ENCODE measurements around the gene KCNK7. TPM values are rescaled to one million over a fixed set of nuclear protein-coding genes. Genes with fewer than 3 reads are reported as not detected.

The KCNK7 gene
- total RNA-seq, 4 donors from 2014 or later: 1.5 to 3.5 (median 2.5) TPM; not detected in 1

DNA sequence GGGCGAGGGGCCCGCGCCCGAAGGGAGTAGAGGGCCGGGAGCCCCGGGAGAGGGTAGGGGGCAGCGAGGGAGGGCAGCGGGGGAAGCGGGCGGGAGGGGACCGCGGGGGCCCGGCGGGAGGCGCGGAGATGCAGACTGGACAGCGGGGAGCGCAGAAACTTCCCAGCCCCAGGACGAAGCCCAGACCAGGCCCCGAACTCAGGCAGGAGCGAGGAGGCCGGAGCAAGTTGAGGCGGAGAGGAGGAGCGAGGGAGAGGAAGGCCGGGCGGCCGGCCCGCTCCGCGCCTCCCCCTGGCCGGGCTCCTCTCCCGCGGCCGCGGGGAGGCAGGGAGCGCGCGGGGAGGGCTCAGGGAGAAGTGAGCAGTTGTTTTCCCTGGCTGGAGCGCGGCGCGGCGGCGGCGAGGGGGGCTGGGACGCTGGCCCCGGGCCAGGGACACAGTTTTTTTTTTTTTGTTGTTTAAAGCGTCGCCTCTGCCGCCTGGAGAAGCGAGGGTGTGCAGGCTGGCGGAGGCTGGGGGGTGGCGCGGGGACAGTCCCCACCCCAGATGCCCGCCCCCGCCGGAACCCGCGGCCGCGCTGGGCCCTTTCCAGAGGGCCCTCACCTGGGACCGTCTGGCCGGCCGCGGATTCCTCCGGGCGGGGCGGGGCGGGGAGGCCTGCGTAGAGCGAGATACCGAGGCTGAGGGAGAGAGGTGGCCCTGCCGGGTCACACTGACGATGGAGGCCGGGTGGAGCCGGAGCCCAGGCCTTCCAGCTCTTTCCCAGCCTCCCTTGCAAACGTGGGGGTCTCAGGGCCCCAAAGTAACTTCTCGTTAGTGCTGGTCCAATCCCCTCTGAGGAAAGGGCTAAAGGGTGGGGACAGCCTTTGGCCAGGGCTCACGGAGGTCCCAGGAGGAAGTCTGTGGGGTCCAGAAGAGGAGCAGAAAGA is 37.3 kb downstream of the KCNK7 start, which contains the start of gene LTBP3:
LTBP3 (minus strand) TSS at position 358 of the 928 bp plus-strand sequence. CDS start 400 bp downstream, outside the sequence.
- Histone ChIP-seq H3K36me3 (no peaks in the 10 kb centered on the region), H3K27ac (peak within 1 kb of the TSS; percentile 87 to 90 (median 88)), H3K9me3 (no peaks in the 10 kb centered on the region), H3K4me1 (peaks cover 5 to 66% (median 11%) of the 10 kb centered on the region in 4 donors), H3K27me3 (no peaks in the 10 kb centered on the region), H3K4me3 (peak within 1 kb of the TSS; percentile 48 to 74 (median 62))
- no peak for TF ChIP-seq POLR2A (IDR thresholded peaks at IDR 0.05)
- TF ChIP-seq, protein P1, sequence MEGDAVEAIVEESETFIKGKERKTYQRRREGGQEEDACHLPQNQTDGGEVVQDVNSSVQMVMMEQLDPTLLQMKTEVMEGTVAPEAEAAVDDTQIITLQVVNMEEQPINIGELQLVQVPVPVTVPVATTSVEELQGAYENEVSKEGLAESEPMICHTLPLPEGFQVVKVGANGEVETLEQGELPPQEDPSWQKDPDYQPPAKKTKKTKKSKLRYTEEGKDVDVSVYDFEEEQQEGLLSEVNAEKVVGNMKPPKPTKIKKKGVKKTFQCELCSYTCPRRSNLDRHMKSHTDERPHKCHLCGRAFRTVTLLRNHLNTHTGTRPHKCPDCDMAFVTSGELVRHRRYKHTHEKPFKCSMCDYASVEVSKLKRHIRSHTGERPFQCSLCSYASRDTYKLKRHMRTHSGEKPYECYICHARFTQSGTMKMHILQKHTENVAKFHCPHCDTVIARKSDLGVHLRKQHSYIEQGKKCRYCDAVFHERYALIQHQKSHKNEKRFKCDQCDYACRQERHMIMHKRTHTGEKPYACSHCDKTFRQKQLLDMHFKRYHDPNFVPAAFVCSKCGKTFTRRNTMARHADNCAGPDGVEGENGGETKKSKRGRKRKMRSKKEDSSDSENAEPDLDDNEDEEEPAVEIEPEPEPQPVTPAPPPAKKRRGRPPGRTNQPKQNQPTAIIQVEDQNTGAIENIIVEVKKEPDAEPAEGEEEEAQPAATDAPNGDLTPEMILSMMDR (IDR thresholded peaks at IDR 0.05): peak in 1 of 6 experiments; percentile 15
- DNase-seq: peak; percentile 58 to 78 (median 75)

DNA sequence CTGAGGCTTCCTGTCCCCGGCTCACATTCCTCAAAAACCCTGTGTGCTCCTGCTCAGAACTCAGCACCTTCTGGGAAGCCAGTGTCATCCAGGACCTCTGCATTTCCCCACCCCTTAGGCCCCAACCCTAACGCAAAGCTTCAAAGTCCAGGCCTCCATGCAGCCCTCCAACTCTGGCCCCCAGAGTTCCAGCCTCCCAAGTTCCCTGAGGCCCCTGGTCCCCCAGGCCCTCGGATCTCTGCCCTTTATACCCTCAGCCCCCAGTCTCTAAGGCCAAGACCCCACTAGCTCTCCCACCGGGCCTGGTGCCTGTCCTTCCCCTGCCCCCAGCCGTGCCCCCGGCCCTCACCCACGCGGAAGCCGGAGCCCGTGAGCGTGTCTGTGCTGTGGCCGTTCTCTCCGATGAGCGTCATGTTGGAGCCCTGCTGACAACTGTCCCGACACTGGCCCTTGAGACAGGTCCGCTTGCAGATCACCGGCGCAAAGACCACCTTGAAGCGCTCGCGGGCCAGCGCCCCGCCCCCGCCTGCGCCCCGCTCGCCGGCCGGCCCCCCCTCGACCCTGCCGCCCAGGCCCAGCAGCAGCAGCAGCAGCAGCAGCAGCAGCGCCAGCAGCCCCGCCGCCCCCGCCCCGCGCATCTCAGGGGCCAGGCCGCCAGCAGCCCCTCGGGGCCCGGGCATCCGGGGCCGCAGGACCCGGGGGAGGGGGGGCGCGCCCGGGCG is 38.2 kb downstream of the KCNK7 start:
- no peak for DNase-seq
- Histone ChIP-seq H3K9me3 (no peaks in the 10 kb centered on the region), H3K27ac (peak overlapping the region; percentile 87 to 90 (median 88)), H3K36me3 (no peaks in the 10 kb centered on the region), H3K4me1 (peaks cover 5 to 73% (median 15%) of the 10 kb centered on the region in 4 donors), H3K4me3 (peak overlapping the region; percentile 48 to 74 (median 62)), H3K27me3 (no peaks in the 10 kb centered on the region)
- TF ChIP-seq, protein P1 (IDR thresholded peaks at IDR 0.05): no peak
- no peak for TF ChIP-seq POLR2A (IDR thresholded peaks at IDR 0.05)

- H3K4me3 ChIP-seq: peak overlapping the region in 3 of 4 donors; percentile 51 to 74 (median 72)
Measured at GRCh38 chr11:65556470-65557279, 38.9 kb downstream of the KCNK7 start.

GRCh38 chr11:65555693-65556231 is 39.8 kb downstream of the KCNK7 start:
- DNase-seq: peak in 1 of 3 donors; percentile 65
- Histone ChIP-seq H3K36me3 (no peaks in the 10 kb centered on the region), H3K4me3 (no peak overlapping the region), H3K4me1 (peaks cover 14 to 82% (median 22%) of the 10 kb centered on the region in 4 donors), H3K9me3 (no peaks in the 10 kb centered on the region), H3K27ac (peak overlapping the region in 3 of 4 donors; percentile 88 to 90 (median 89)), H3K27me3 (no peaks in the 10 kb centered on the region)
- TF ChIP-seq, protein P1 (IDR thresholded peaks at IDR 0.05): no peak
- no peak for TF ChIP-seq POLR2A (IDR thresholded peaks at IDR 0.05)

More at GRCh38 chr11:65556470-65557279, 38.9 kb downstream of the KCNK7 start:
- Histone ChIP-seq H3K4me1 (peaks cover 8 to 79% (median 20%) of the 10 kb centered on the region in 4 donors), H3K9me3 (no peaks in the 10 kb centered on the region), H3K27ac (peak overlapping the region; percentile 87 to 90 (median 88)), H3K36me3 (no peaks in the 10 kb centered on the region), H3K27me3 (no peaks in the 10 kb centered on the region)
- no peak for DNase-seq
- TF ChIP-seq, protein P1 (IDR thresholded peaks at IDR 0.05): no peak
- no peak for TF ChIP-seq POLR2A (IDR thresholded peaks at IDR 0.05)

All from Peyer's patch (tissue), 4 donors.